IPS DF 19.7 (cell line): ENCODE results near the gene TRDMT1.
"Not testable (repeated sequence)": the region's sequence is repeated elsewhere in the genome, so short reads cannot be mapped to it uniquely, and the experiment has no call there.

Source experiments
- DNase-seq: peaks from one replicate; pipeline ENCODE4 v3.0.0-alpha.2; 2013; ENCODE audit warnings: low read depth, low spot score

The TRDMT1 gene

DNA sequence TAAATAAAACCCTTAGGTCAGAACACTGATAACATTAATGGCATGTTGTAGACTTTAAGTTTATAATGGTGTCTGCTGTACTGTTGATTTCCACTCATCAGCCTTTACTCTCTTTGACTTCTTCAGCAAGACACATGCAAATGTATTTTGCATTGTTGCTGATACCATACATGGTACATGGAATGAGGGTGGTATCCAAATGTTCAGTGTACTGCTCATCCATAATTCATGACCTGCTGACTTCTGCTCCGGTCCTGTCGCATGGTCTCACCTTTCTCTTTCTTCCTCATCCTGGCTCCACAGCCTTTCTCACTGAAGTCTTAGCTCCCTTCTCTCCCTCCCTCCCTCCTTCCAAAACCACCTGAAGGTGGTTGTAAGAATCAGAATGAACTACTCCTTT lies 67.2 kb downstream of the TRDMT1 start:
- DNase-seq = no peak

DNA sequence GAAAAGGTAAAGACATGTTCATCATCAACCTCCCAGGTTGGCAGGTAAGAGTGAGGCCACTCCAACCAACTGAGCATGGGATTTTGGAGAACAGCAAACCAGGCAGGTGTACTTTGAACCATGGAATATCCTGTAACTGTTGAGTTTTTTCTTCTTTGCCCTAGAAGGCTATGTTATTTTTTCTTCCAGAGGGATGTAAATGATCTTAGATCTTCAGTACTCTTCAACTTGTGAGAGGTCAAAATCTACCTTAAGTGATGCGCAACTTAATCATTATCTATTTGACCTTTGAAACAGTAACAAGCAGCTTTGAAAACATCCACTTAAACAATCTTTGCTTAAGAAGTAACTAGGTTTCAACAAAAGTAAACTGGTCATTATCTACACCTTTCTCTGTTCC lies 71.7 kb downstream of the TRDMT1 start, which contains the start of gene CUBN:
TSS of gene CUBN (minus strand) at position 71 of the 400 bp plus-strand sequence. CDS start at position 25, 46 bp downstream.
- DNase-seq = no peak

DNA sequence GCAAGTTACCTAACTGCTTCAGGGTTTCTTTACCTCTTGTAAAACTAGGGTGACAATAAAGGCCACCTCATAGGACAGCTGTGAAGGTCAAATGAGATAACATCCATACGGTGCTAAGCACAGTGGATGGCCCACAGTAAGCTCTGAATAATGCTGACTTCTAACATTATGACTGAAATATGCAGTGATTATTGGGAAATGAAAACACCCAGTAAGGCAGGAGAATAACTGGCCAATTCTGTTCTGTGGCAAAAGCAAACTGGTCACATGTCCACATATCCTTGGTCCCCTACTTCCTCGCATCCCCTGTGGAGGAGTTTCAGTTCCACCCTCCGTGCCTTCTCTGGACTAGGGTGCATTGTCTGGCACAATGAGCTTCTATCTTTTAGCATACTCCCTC lies 73.2 kb downstream of the TRDMT1 start:
- DNase-seq = no peak

DNA sequence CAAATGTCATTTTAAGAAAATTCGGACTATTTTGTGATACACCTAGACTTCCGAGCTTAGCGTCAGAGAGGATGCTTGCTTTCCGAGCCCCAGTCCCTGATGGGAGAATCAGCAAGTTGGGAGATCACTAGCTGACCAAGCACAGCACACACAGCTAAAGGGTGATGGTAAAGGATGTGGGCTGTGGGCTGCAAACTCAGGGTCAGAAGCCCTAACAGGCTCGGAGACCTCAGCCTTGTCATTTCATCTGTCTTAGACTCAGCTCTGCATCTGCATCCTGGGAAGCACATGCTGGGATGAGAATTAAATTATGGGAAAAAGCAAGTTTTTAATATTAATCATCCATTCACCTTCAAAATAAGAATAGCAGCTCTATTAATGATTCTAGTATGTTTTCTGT lies 75.1 kb downstream of the TRDMT1 start:
- DNase-seq = no peak

DNA sequence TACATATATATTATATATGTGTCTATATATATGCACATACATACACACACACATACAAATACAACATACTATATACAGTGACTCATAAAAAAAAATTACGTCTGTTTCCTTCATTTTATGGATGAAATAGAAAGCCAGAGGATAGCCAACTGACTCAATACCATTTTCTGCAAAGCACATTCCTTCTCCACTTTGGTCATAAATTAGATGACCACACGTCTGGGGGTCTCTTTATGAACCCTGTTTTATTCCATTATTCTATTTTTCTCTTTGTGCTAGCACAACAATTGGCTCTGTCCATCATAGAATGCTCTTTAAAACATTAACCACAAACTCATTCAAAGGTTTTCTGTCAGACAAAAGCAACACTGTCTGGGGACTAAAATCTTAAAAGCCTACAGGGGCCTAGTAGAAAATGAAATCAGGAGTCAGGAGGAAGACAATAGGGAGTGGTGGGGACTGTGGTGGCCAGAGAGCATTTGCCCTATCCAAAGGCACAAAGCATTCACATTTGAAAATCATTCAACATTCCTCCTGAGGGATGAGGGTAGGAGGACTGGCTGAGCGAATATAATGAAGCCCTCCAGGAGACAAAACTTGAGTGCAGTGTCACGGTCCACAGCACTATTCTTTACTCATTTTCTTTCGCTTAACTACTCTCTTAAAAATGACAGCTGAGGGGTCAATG lies 76.1 kb downstream of the TRDMT1 start:
- DNase-seq = no peak

DNA sequence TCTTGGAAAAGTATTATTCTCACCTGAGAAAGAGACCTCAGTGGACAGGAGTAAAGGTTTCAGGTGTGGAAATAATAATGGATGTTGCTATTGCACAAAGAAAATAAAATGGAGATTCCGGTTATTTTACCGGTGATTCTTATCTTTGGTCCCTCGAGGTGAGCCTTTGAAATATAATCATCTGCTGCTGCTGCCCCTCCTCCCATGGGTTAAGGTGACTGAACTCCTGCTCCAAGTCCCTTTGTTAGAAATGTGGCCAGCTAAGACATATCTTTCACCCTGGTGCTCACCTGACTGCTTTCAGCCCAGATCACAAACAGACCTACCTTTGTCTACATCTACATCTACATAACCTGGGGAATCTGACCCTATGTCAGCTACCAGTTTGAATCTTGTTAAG lies 77.5 kb downstream of the TRDMT1 start:
- DNase-seq = no peak

DNA sequence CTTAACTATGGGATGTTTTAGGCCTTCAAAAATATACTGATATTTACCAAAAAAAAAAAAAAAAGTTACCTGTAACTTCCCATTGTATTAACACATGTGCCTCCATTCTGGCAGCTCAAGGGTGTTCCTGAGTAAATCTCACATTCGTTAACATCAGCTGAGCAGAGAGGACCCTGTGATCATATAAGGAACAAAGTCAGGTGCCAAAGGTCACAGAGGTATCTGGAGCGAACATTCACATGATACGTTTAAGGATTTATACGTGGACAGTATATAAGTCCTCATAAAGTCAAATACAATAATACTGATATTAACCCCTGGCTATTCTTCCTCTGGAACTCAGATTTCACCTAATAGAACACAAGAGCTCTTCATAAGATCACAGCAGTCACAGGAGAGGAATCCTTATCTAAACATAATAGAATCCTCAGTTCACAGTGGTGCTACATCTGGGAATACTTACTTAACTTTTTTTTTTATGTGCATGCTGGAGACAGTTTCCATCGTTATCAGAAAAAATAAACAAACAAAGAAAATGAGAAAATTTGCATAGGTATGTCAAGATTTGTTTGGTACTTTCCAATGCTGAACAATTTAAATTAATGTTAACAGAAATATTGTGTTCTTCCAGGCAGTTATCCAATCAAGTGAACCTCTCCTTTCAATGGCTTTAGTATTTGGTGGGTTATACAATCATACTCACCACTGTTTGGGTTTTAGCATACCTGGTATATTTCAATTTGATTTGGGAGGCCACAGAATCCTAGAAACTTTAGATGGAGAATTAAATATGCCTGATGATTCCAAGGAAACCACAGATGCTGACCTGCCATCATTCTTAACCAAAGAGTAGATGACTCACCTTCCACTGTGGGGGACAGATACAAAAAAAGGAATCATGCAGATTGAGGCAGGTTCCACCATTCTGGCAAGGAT lies 78.5 kb downstream of the TRDMT1 start:
- DNase-seq = no peak

DNA sequence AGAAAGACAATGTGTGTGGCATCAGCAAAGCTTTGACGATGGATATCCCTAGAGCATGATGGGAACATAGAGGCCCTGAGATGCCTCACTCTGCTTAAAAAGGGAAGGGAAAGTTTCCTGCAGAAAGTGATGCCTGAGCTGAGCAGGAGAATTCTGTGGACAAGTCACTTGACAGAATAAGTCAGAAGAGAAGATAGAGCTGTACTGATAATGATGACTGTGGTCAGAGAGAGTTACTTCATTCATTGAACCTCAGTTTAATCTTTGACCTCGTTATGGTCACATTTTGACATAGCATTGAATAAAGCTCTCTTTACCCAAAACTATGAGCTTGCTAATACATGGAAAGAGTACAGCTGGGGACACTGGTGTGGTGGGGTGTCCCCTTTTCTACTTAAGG lies 79.4 kb downstream of the TRDMT1 start:
- DNase-seq = no peak

DNA sequence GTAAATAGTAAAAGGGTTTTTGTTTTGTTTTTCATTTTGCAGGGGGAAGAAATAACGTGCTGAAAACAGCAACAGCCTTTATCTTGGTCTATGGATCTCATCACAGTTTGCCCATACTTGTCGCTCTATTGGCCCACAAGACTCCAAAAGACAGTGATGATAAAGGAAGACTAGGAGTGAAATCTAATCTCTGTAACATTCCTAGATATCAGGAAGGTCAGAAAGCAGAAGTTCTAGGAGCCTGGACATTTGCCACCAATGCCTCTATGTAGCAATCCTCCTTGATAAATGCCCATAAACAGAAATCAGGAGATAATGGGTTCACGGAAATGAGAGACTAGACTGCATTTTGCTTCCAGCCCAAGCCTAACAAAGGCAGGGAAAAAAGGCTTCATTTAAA lies 80.8 kb downstream of the TRDMT1 start:
- DNase-seq = no peak

DNA sequence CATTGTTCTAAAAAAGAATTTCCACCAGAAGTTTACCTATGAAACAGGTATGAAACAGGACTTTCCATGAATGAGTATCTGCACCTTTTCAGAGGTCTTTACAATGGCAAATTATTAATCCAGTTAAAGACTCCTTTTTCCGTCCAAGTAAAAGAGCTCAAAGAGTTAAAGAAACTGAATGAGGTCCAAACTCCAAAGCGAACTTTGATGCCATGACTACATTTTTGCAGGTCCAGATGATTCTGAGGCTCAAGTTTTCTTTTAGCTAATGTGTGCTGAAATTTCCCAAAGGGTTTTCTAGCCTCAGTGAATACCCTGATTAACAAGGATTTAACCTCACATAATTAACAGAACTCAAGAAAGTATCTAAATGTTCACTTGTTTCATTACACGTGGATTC lies 81.6 kb downstream of the TRDMT1 start:
- DNase-seq = no peak

DNA sequence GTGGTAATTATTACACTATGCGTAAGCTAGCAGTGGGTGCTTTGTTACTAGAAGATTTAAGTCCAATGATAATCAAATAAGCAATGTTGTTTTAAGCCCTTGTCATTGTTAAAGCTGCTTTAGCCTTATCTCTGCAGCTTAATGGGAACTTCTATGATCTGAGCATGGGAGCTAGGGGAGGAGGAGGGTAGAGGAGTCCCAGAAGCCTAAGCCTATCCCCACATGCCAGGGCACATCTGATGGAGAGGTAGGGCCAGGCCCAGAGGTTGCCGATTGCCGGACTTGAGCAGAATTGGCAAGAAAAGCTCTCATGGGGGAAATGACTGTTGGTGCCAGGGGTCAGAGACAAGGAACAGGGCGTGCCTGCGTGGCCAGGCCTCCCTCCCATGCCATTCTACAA lies 85.3 kb downstream of the TRDMT1 start:
- DNase-seq = no peak

DNA sequence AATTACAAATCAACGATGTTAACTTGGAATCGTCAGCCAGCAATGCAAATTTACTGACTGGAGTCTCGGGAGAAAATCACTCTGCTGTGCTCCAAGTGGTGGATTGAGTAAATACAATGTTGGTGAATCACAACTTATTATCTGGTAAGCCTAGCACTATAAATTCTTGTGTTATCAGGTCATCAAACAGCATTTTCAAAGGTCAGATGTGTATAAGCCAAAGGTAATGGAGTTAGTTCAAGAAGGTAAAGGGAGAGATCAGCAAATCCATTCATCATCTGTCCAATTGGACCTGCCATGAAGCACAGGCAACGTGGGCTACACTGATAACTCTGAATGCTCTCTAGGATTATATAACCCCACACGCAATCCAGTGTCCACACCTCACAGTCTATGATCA lies 85.8 kb downstream of the TRDMT1 start:
- DNase-seq = no peak

DNA sequence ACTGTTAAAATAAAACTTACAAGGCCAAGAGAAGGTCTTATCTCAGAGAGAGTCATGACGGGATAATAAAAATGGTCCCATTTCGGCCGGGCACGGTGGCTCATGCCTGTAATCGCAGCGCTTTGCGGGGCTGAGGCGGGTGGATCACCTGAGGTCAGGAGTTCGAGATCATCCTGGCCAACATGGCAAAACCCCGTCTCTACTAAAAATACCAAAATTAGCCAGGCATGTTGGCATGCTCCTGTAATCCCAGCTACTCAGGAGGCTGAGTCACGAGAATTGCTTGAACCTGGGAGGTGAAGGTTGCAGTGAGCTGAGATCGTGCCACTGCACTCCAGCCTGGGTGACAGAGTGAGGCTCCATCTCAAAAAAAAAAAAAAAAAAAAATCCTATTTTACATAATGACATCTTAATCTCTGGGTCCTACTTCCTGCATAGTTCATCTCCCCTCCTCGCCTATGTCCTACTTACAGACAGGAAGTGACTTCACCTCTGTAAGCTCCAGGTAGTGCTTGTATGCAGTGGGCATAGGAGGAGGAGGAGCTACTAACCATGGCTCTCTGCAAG lies 86.5 kb downstream of the TRDMT1 start:
- not testable (repeated sequence) for DNase-seq

DNA sequence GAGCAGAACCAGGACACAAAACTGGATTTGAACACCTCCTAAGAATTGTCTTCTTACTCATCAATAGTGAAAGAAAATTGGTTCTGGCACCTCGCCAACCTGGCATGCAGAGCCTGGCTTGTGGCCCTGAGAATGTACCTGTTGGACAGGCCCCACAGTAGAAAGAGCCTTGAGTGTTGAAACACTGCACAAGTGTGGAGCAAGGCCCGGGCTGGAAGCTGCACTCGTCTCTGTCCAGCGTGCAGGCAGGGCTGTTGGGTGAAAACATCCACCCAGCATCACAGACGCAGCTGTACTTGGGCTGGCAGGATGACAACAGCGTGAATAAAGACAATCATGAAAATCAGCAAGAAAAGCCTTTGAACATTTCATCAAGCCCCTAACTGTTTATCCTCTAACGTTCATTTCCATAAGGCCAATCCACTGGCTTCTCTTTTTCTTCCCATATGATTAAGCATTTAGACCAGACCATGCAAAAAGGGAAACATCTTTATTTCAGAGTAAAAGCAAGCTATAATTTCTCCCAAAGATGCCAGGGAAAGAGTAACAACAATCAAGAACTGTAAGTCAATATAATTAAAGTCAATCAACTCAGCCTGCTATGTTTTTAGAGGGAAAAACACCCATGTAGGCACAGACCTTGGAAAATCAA lies 87.5 kb downstream of the TRDMT1 start:
- no peak for DNase-seq

DNA sequence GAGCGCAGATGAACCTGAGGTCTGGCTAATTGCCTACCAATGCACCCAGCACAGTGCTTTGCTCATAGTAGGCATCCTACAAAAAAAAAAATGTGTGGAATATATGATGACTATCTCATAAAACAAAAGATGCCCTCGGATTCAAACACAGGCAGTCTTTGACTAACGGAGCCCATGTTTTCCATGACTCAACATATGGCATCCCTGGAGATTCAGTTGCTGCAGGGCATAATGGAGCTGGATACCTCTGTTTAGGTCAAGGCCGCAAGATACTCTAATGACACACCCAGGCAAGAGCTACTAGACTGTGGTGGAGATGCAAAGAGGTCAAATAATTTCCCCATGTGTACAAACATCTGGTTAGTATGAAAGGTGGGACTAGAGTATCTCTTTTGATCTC lies 88.1 kb downstream of the TRDMT1 start:
- DNase-seq = no peak

DNA sequence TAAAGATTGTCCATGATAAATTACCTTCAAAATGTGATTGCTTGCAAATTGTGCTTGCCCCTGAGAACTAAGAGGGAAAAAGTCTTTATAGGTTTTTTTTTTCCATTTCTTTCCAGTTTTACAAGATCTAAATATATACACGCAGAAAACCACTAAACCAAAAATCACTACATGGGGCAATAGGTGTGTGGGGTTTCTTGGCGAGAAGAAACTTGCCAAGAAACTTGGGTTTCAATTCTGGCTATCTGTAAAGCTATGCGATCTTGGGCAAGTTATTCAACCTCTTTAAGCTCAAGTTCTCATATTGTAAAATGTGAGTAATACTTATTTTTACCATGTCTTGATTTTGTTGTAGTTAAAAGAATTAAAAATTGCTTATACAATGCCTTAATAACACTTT lies 88.9 kb downstream of the TRDMT1 start:
- DNase-seq = no peak

DNA sequence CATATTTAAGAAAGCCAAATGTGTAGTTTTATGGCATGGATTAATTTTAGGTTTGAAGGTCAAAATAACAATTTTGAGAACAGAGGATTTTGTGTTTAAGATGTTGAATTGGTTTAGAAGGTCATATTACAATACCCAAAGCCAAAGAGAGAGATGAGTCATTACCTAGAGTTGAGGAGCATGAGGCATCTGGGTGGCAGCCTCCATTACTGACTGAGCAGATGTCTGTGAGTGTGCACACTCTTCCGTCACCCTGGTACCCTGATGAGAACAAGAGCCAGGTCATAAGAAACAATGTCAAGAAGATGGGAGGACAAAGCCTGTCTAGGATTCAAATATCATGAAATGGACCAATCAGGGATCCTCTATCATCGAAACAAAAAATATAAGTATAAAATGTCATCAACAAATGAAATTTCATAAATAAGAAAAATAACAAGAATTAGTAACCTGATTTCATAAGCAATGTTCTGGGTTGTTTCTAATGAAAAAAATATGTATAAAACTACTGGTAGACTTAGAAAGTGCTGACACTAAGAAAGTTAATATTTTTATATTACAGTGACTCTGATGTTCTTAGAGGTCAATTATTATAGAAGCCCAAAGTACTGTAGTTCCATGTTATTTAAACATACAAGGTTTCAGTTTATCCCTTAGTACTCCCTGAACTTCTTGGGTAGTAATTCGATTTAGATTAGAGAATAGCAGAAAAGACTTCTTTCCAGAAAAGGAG lies 91.8 kb downstream of the TRDMT1 start:
- no peak for DNase-seq

DNA sequence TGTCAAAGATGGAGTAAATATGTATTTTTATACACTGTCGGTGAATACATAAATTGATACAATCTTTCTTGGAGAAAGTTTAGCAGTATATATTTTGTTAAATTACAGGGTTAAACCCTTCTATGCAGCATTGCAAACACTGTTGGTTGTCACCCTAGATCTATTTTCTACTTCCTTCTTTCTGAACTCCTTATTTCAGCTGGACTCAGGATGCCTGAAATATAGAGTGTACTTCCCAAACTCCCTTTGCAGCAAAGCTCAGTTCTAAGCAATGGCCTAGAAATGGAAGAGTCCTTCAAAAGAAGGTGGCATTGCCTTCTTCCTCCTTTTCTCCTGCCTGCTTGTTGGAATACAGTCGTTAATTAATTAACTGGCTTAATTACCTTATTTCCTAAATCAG lies 92.4 kb downstream of the TRDMT1 start:
- DNase-seq = no peak

DNA sequence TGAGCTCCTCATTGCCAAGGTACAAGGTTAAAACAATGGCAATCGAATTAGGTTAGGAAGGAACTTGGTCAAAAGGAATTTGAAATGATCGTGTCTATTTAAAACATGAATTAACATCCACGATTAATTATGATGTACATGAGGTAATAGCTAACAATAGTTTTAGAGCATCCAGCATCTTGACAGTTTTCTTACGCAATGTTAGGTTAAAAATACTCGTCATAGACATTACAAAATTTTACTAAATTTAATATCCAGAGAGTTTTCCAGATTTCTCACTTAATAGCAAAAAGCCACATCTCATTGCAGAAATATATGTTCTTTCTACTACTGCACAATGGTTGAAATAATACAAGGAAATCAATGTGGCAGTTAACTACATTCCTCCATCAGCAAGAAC lies 94.5 kb downstream of the TRDMT1 start:
- no peak for DNase-seq

DNA sequence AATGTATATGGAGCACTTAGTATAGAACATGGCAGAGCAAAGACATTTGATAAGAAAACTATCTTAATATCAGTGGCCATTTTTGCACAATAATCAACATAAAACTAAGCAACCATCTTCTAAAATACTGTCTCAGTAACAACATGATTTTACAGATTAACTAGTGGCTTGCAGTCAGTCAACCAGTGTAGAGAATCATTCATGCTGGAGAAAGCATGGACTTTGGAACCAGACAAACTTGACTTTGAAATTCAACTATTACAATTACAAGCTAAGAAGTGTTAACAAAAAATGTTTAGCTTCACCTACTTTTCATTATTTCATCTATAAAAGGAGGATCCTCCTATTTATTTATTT lies 99.6 kb downstream of the TRDMT1 start:
- no peak for DNase-seq

DNA sequence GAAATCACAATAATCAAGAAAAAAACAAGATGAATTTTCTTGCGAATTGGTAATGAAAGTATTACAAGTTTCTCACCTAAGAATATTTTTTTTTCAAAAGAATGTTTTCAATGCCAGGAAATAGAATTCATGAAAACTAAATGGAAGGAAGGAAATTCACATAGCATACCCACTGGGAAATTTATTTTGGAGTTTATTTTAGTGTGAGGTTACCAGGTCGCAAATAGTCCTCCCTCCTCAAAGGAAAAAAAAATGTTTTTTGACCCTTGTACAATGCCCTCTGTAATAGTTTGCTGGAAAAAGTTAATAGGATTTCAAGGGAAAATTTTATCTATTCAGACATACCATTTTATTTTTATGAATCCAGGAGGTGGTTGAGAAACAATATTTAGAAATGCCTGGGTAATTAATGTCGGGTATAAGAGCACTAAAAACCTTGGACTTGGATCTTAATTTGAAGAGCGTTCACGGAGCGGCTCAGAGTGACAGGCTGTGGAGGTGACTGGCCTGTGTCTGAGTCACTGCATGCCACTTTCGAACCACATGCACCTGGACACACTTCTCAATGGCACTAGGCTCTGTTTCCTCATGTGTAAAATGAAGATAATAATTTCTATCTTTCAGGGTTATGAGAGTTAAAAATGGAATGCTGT lies 100.1 kb downstream of the TRDMT1 start:
- no peak for DNase-seq
